ENCODE measurements around the gene BAG1. TPM values are rescaled to one million over a fixed set of nuclear protein-coding genes. Genes with fewer than 3 reads are reported as not detected.

Gene BAG1
- total RNA-seq, 1 donor from 2014 or later: 150 TPM

DNA sequence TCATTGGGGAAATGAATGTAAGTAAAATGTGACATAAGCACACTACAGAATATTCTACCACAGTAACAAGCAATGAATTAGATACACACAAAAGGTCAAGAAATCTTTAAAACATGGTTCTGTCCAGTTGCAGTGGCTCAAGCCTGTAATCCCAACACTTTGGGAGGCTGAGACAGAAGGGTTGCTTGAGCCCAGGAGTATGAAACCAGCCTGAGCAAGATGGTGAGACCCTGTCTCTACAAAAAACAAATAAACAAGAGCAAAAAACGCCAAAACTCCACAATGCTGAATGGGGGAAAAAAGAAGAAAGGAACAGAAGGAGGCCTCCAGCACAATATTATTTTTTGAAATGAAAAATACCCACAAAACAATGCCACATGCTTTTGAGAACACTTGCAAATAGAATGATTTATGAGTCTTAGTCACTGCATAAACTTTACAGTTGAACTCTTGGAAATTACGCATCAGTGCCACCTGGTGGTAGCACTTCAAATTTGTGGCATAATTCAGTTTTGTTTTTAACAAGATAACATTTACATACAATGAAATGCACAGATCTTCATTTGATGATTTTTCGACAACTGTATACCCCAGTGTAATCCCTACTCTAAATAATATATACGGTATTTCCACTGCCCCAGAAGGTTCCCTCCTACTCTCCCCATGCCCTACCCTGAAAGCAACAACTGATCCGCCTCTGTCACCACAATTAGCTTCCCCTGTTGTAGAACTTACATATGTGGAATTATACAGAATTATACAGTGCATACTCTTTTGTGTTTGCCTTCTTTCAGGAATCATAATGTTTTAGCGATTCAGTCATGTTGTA, 39.0 kb downstream of the BAG1 start:
- intact Hi-C loops (cut with DNase I): loop anchor here (1.0 kb wide), 1 partner anchor 144 kb away; no protein-coding TSS in a partner anchor

GRCh38 chr9:33223696-33224095, 40.8 kb downstream of the BAG1 start:
- intact Hi-C loops (cut with DNase I): loop anchor here (5.0 kb wide), 1 partner anchor 51 kb away; no protein-coding TSS in a partner anchor
- no peak for DNase-seq (ENCODE audit: low spot score)

More for the DNA sequence above, 39.0 kb downstream of the BAG1 start:
- no peak for DNase-seq (ENCODE audit: low spot score)

DNA sequence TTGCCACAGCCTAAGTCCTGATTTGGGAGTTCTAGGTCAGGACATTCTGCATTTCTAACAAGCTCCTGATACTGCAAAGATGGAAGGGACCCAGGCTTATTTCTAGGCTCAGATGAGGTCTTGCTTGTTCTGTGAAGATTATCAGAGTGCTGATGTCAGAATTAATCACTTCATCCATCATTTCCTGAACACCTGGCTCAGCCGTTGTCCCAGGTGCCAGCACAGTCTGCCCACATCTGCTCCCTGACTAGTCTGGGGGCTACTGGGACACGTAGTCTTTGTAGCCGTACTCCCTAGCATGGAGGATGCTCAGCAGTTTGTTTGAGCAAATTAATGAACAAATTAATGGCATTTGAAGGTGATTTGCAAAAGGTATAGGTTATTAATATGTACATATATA, 42.5 kb downstream of the BAG1 start:
- intact Hi-C loops (cut with DNase I): loop anchor here (5.0 kb wide), 1 partner anchor 50 kb away; no protein-coding TSS in a partner anchor
- DNase-seq (ENCODE audit: low spot score): no peak

DNA sequence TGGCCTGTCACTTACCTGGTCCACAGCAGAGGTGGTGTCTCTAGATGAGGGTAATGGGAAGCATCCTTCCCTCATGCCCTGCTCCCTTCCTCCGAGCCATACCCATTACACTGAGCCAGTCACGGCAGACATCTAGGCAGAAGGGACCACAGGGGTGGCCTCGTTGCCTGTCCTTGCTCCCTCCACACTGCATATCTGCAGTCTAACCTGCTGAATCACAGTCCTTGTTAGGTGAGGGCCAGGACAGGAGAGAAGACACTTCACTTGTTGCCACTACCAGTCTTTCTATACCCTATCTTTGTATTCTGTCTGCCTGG, 43.0 kb downstream of the BAG1 start:
- DNase-seq (ENCODE audit: low spot score): no peak

DNA sequence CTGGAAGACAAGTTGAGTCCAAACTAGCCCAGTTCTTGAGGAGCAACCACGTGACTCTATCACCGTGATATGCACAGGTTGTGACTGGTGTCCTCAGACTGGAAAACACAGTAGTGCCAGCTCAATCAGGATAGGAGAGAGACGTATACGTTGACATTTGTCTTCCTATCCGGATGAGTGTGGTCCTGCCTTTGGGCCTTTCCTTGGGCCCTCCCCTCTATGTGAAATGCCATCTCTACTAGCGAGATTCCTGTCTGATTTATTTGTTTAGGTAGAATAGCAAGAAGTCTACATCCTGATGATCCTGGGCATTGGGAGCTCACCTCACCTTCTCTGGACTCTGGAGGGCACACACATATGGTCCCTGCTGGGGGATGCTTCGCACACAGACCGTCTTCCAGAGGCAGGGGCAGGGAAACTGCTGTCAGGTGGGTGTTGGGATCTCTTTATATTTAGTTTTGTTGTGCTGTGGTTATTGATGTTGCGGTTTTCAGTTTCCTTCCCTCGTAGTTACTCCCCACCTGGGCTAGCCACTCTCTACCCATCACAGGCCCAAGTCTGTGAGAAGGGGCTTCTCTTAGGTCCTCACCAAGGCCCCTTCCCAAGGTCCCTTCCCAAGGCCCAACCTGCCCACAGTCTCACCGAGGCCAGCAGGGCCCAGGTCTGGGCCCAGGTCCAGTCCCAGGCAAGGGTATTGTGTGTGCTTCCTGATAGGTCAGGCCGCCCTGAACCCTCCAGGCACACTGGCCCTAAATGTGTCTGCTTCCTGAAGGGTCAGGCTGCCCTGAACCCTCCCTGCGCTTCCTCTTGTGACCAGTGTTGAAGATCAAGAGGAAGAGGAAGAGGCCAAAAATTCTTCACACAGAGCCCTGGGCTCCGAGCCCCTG, 43.6 kb downstream of the BAG1 start:
- intact Hi-C loops (cut with DNase I): loop anchor here (5.0 kb wide), 1 partner anchor 49 kb away; no protein-coding TSS in a partner anchor
- DNase-seq (ENCODE audit: low spot score): no peak

More for the DNA sequence above, 43.0 kb downstream of the BAG1 start:
- intact Hi-C loops (cut with DNase I): loop anchor here (5.0 kb wide), 1 partner anchor 49 kb away; no protein-coding TSS in a partner anchor

GRCh38 chr9:33211695-33212393, 52.7 kb downstream of the BAG1 start:
- DNase-seq (ENCODE audit: low spot score): no peak
- intact Hi-C loops (cut with DNase I): no loop called here

DNA sequence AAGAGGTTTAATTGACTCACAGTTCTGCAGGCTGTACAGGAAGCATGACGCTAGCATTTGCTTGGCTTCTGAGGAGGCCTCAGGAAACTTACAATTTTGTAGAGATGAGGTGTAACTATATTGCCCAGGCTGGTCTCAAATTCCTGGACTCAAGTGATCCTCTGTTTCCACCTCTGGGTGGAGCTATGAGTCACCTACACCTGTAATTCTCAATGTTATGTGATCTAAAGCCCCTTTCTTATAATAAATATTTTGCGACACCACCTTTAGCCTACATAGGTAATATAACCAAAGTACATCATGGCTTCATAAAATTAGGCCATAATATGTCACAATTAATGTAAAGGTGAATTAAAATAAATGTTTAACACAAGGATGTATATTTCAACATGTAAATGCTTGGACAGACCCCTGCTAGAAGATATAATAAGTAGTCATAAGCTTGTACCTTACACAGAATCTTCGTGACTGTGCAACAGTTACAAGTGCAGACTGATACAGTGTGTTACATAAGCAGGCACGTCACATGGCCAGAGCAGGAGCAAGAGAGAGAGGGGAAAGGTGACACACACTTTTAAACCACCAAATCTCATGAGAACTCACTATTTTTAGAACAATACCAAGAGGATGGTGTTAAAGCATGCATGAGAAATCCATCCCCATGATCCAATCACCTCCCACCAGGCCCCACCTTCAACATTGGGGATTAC, 54.3 kb downstream of the BAG1 start:
- DNase-seq (ENCODE audit: low spot score): no peak
- intact Hi-C loops (cut with DNase I): no loop called here

DNA sequence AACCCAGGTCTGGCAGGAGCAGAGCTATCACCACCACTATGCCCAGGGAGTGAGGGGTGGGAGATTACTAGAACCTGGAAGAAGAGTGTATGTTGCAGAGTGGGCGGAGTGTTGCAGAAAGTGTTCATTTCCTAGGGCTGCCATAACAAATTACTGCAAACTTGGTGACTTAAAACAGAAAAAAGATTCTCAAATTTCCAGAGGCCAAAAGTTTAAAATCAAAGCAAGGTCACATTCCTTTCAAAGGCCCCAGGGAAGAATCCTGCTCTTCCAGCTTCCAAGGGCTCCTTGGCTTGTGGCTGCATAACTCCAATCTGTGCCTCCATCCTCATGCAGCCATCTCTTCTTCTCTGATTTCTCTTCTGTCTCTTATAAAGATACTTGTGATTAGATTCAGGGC, 55.1 kb downstream of the BAG1 start:
- DNase-seq (ENCODE audit: low spot score): no peak
- intact Hi-C loops (cut with DNase I): no loop called here

GRCh38 chr9:33202552-33203201, 61.8 kb downstream of the BAG1 start:
- no peak for DNase-seq (ENCODE audit: low spot score)
- intact Hi-C loops (cut with DNase I): no loop called here

Other genes starting within 250 kb of the BAG1 start
- 87.6 TPM for gene DNAJA1, start 239.4 kb downstream of the BAG1 start, total RNA-seq
- 16.4 TPM for gene SMU1, start 188.0 kb downstream of the BAG1 start, total RNA-seq
- gene B4GALT1, start 97.4 kb downstream of the BAG1 start, total RNA-seq: 35.7 TPM
- not detected for gene SPINK4, start 24.5 kb downstream of the BAG1 start, total RNA-seq
- 53.8 TPM for gene CHMP5, start 341 bp upstream of the BAG1 start, total RNA-seq
- gene NFX1, start 25.8 kb upstream of the BAG1 start, total RNA-seq: 38.0 TPM
- 80.4 TPM for gene AQP7, start 137.9 kb upstream of the BAG1 start, total RNA-seq
- gene AQP3, start 182.9 kb upstream of the BAG1 start, total RNA-seq: 7.7 TPM
- gene NOL6, start 209.2 kb upstream of the BAG1 start, total RNA-seq: 16.7 TPM